PC-9 (cell line): Measurements from ENCODE around the gene SP100.

Source experiments
- CTCF ChIP-seq: fragments of 200-600 bp; sonication (generic); conservative IDR thresholded peaks from 2 replicates; pipeline ENCODE4 v1.6.1; 2017; ENCODE audit warnings: mixed run types, antibody characterized with exemption, mild to moderate bottlenecking, moderate library complexity
- EZH2 ChIP-seq: fragments of 200-600 bp; sonication (generic); IDR thresholded peaks from 2 replicates; pipeline ENCODE4 v1.8.0; 2017; ENCODE audit warnings: antibody characterized with exemption, low read depth

- TF ChIP-seq CTCF (no peak), EZH2 (no peak)
Measured at GRCh38 chr2:230485801-230486341, 69.9 kb downstream of the SP100 start.
